Psoas muscle (tissue), 8 donors: ENCODE data around the gene PTAR1. TPM values are rescaled to one million over a fixed set of nuclear protein-coding genes. Genes with fewer than 3 reads are reported as not detected.

Experiments
- ATAC-seq, 4 donors: fragments of 200-7000 bp; cut with Tn5 transposase; one replicate each; pipeline ENCODE4 v1.9.1; 2020; ENCODE audit warnings: moderate library complexity in 3 of 4, mild to moderate bottlenecking in 2 of 4
- DNase-seq, 2 donors: peaks; one replicate each; pipeline ENCODE4 v3.0.0-alpha.2; 2020
- H3K27ac ChIP-seq: fragments of 200-600 bp; one replicate; pipeline ENCODE4 v1.8.0; 2022
- H3K27me3 ChIP-seq, 3 donors: fragments of 200-600 bp in 1 of 3; one replicate each; pipeline versions ENCODE4 v1.6.1 to v1.8.0; 2013 to 2022; ENCODE audit warnings: low read length in 2 of 3, mild to moderate bottlenecking in 2 of 3, moderate library complexity in 1 of 3; ENCODE audit not compliant: insufficient read depth in 3 of 3
- H3K36me3 ChIP-seq, 2 donors: fragments of 200-600 bp in 1 of 2; one replicate each; pipeline versions ENCODE4 v1.6.1 to v1.8.0; 2013 to 2022; ENCODE audit warnings: low read depth in 1 of 2, mild to moderate bottlenecking in 1 of 2, moderate library complexity in 1 of 2; ENCODE audit not compliant: insufficient read depth in 1 of 2
- H3K4me1 ChIP-seq: fragments of 200-600 bp; one replicate; pipeline ENCODE4 v1.8.0; 2022
- H3K4me3 ChIP-seq: fragments of 200-600 bp; one replicate; pipeline ENCODE4 v1.8.0; 2022; ENCODE audit warnings: mild to moderate bottlenecking
- H3K9me3 ChIP-seq: fragments of 200-600 bp; one replicate; pipeline ENCODE4 v1.8.0; 2022
- CTCF ChIP-seq: fragments of 200-600 bp; IDR thresholded peaks from one replicate; pipeline ENCODE4 v1.8.0; 2022; ENCODE audit warnings: antibody characterized with exemption
- WGBS, 3 donors: extraction: QIAGEN DNeasy Blood & Tissue Kit; methylation state at CpG; one replicate each; pipeline versions ENCODE4 v1.1.6 to v1.1.7; 2013; 5-methylcytosine and 5-hydroxymethylcytosine counted together
- intact Hi-C, 2 donors: fragments of 100-400 bp; cut with DNase I; formaldehyde crosslinking; loops; one replicate each; pipeline versions ENCODE4 v1.11.0 to v1.14.2; 2022
- polyA plus RNA-seq, 3 donors: library from polyadenylated mRNA; stranded (reverse); fragments of 200-250 nt; gene quantifications; one replicate each; pipeline ENCODE4 v1.2.3, GENCODE V29; 2013
- total RNA-seq, 4 donors: library from RNA; stranded (reverse); fragmentation: NEBNext Ultra II Directional in 2 of 4; extraction: Animal tissue kit (Norgen Biotek cat#: 25700) in 2 of 4; gene quantifications; one replicate each; pipeline versions ENCODE4 v1.2.1 to v1.2.4, GENCODE V29; 2021 to 2023
- donor health status: healthy with polysubstance abuse.
- donor health status: DM: no; HTN: no; CAD: no; lungs with moderate emphysema.
- donor health status: Bipolar disorder and iron deficiency.
- donor health status: healthy.
- donor health status: DM: yes; HTN: yes; CAD: no.
- donor health status: DM: no; HTN: no; CAD: no.
- donor health status: DM: no; HTN: no; CAD: no.
- donor health status: DM: yes; HTN: yes; CAD: no.

PTAR1 gene
- total and polyA plus RNA-seq, 7 donors = 7.5 to 27.9 (median 24.0) TPM

- Histone ChIP-seq H3K9me3 (peaks cover 47% of the 10 kb centered on the region), H3K27me3 (no peaks in the 10 kb centered on the region), H3K4me3 (no peak overlapping the region), H3K4me1 (no peaks in the 10 kb centered on the region), H3K27ac (no peak overlapping the region), H3K36me3 (no peaks in the 10 kb centered on the region)
- ATAC-seq = no peak
- no peak for DNase-seq
- 93 to 98% (median 93%) methylated on average over 2 of the region's 2 CpGs for WGBS, 3 donors
- intact Hi-C loops = no loop called here
- no peak for TF ChIP-seq CTCF
These were observed 63.0 kb downstream of the PTAR1 start for GRCh38 chr9:69696802-69697201.

- DNase-seq = no peak
- Histone ChIP-seq H3K36me3 (no peaks in the 10 kb centered on the region), H3K9me3 (peaks cover 10% of the 10 kb centered on the region), H3K4me1 (no peaks in the 10 kb centered on the region), H3K27ac (no peak overlapping the region), H3K4me3 (no peak overlapping the region), H3K27me3 (no peaks in the 10 kb centered on the region)
- TF ChIP-seq CTCF = no peak
- no peak for ATAC-seq
- intact Hi-C loops = no loop called here
- WGBS, 3 donors = 60 to 75% (median 75%) methylated on average over 2 of the region's 2 CpGs
These were observed 69.7 kb downstream of the PTAR1 start for GRCh38 chr9:69689991-69690538.

GRCh38 chr9:69683927-69684326, 75.9 kb downstream of the PTAR1 start:
- 69 to 77% (median 73%) methylated on average over 5 of the region's 5 CpGs for WGBS, 3 donors
- Histone ChIP-seq H3K27ac (no peak overlapping the region), H3K9me3 (no peaks in the 10 kb centered on the region), H3K4me3 (no peak overlapping the region), H3K4me1 (no peaks in the 10 kb centered on the region), H3K36me3 (no peaks in the 10 kb centered on the region), H3K27me3 (no peaks in the 10 kb centered on the region)
- ATAC-seq = no peak
- intact Hi-C loops = no loop called here
- DNase-seq = no peak
- no peak for TF ChIP-seq CTCF

GRCh38 chr9:69678843-69679538, 80.8 kb downstream of the PTAR1 start:
- Histone ChIP-seq H3K27ac (no peak overlapping the region), H3K4me1 (peaks cover 3% of the 10 kb centered on the region), H3K36me3 (no peaks in the 10 kb centered on the region), H3K9me3 (no peaks in the 10 kb centered on the region), H3K27me3 (no peaks in the 10 kb centered on the region), H3K4me3 (no peak overlapping the region)
- DNase-seq (no peak), ATAC-seq (no peak)
- no peak for TF ChIP-seq CTCF
- intact Hi-C loops = loop anchor here (10.0 kb wide), 1 partner anchor 76 kb away; no protein-coding TSS in a partner anchor
- WGBS, 3 donors = 71 to 82% (median 72%) methylated on average over 4 of the region's 4 CpGs
